ENCODE data around the gene CORIN. TPM values are rescaled to one million over a fixed set of nuclear protein-coding genes. Genes with fewer than 3 reads are reported as not detected.
"Not testable (repeated sequence)": the region's sequence is repeated elsewhere in the genome, so short reads cannot be mapped to it uniquely, and the experiment has no call there.

The CORIN gene
- total and polyA plus RNA-seq, 2 of the 13 experiments (the other 11 are each of a cell fraction or from before 2014, with no cell fraction given) = 0.84 to 1.2 TPM

- TF ChIP-seq ZNF329 (CRISPR knock-in tag; IDR thresholded peaks at IDR 0.05; ENCODE audit: low read depth) (no peak), ADNP (CRISPR knock-in tag; IDR thresholded peaks at IDR 0.05) (no peak), SMC3 (IDR thresholded peaks at IDR 0.05; ENCODE audit: low read length) (0 out of 2 replicates have a peak, but pooled peaks have one; percentile 48), NONO (IDR thresholded peaks at IDR 0.05) (no peak), NONO (CRISPR knock-in tag; conservative IDR thresholded peaks at IDR 0.05) (no peak), TCF7L2 (IDR thresholded peaks at IDR 0.05; ENCODE audit: low read depth, low read length) (no peak), ARID5B (CRISPR knock-in tag; IDR thresholded peaks at IDR 0.05) (no peak)
Observed at GRCh38 chr4:47762376-47763266, 75.2 kb downstream of the CORIN start (continued).

- POLR2A ChIA-PET; H3K27ac ChIP-seq (ENCODE audit: extremely low read length, insufficient read depth, low read length); H2AFZ ChIP-seq (ENCODE audit: low read length); H3K9me3 ChIP-seq (ENCODE audit: low read length); ATAC-seq; H3K27me3 ChIP-seq (ENCODE audit: control insufficient read depth in 1 of 2, insufficient read depth in 2 of 2, low read length in 2 of 2); in situ Hi-C loops (cut with HindIII; ENCODE audit: extremely low pct_ligation_motif_present, low pct_unique_long_range_greater_than_20kb); H3K4me3 ChIP-seq (replicated peaks in 1 of 3; ENCODE audit: insufficient read depth in 1 of 3, low read depth in 2 of 3, low read length in 3 of 3); H3K4me2 ChIP-seq (ENCODE audit: low read depth, low read length); H4K20me1 ChIP-seq (ENCODE audit: insufficient read depth, low read length); H3K36me3 ChIP-seq (replicated peaks in 1 of 2; ENCODE audit: control insufficient read depth in 1 of 2, insufficient read depth in 2 of 2, low read length in 2 of 2); H3K9ac ChIP-seq (ENCODE audit: insufficient read depth, low read depth, low read length); CTCF ChIA-PET (ENCODE audit: low intra/inter-chr PET ratio, low total read pairs); H3K79me2 ChIP-seq (ENCODE audit: insufficient read depth, low read length); FAIRE-seq; BruUV-seq (replicated peaks); DNase-seq (ENCODE audit: low spot score): not testable (repeated sequence)
- peaks cover 24% of the 10 kb centered on the region for H3K4me1 ChIP-seq (ENCODE audit: insufficient read depth, low read length)
- WGBS (ENCODE audit: low lambda C conversion rate) = 76% methylated on average over 9 of the region's 9 CpGs
- intact Hi-C loops (cut with micrococcal nuclease; ENCODE audit: unreplicated experiment) = loop anchor here (5.0 kb wide), 1 partner anchor 34 kb away; no protein-coding TSS in a partner anchor
Observed at GRCh38 chr4:47753316-47753715, 84.6 kb downstream of the CORIN start.

Measured in HepG2 (cell line).